Thyroid gland (tissue), 4 donors: ENCODE data around the gene ATF3.

Source experiments
- POLR2A ChIP-seq, 2 donors: fragments of 450-650 bp; IDR thresholded peaks; one replicate each; pipeline ENCODE4 v1.6.1; 2017; ENCODE audit warnings: antibody characterized with exemption in 2 of 2, mild to moderate bottlenecking in 2 of 2, moderate library complexity in 1 of 2
- TF ChIP-seq, protein P1 (sequence below), 6 experiments: fragments of 200-600 bp in 3 of 6; fragments of 450-650 bp in 3 of 6; sonication (generic) in 3 of 6; IDR thresholded peaks; one replicate each; pipeline ENCODE4 v1.5.1; 2016 to 2019; ENCODE audit warnings: antibody characterized with exemption in 6 of 6, mild to moderate bottlenecking in 2 of 6, inconsistent platforms in 1 of 6, moderate library complexity in 1 of 6

- TF ChIP-seq POLR2A (IDR thresholded peaks at IDR 0.05), result no peak
- TF ChIP-seq, protein P1, sequence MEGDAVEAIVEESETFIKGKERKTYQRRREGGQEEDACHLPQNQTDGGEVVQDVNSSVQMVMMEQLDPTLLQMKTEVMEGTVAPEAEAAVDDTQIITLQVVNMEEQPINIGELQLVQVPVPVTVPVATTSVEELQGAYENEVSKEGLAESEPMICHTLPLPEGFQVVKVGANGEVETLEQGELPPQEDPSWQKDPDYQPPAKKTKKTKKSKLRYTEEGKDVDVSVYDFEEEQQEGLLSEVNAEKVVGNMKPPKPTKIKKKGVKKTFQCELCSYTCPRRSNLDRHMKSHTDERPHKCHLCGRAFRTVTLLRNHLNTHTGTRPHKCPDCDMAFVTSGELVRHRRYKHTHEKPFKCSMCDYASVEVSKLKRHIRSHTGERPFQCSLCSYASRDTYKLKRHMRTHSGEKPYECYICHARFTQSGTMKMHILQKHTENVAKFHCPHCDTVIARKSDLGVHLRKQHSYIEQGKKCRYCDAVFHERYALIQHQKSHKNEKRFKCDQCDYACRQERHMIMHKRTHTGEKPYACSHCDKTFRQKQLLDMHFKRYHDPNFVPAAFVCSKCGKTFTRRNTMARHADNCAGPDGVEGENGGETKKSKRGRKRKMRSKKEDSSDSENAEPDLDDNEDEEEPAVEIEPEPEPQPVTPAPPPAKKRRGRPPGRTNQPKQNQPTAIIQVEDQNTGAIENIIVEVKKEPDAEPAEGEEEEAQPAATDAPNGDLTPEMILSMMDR (IDR thresholded peaks at IDR 0.05), result no peak
Observed at GRCh38 chr1:212641956-212642355, 33.4 kb downstream of the ATF3 start.
